ENCODE data around the gene GPANK1. TPM values are rescaled to one million over a fixed set of nuclear protein-coding genes. Genes with fewer than 3 reads are reported as not detected.
A peak's percentile ranks its signal among the peaks of the same experiment; 100 is the strongest.

GPANK1 gene
- total and polyA plus RNA-seq, 9 of the 15 experiments (the other 6 are each of a cell fraction or from before 2014, with no cell fraction given): 32.2 to 111 (median 46.3) TPM

DNA sequence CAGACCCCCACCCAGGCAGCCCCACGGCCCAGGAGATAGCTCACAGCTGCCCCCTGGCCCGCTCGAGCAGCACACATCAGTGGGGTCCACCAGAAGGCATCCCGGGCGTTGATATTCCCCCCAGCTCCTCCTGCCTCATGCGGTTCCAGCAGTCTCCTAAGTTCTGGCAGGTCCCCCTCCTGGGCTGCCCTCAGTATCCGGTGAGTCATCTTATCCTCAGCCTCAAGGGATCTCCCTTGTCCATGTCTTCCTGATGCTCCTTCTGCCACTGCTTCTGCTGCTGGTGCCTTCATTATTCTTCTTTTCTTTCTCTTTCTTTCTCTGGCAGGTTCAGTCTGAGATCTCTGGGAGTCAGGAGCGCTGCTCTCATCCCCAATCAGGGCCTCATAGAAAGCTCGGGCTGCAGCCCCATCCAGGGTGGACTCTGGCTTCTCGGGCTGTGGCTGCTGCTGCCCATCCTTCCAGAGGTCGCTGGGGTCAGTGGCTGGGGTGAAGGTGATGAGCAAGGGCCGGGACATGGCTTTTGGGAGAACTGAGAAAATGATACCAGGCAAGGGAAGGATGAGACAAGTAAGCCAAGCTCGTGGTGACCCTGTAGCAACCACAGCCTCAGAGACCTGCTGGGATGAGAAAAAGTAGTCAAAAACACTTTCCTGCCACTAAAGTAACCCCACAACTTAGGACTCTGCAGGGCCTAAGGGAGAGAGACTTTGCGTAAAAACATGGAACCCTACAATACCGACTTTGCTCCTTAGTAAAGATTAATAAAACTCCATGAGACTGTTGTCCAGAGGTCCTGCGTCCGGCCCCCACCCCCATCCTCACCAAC is 622 bp downstream of the GPANK1 start (continued):
- no peak for TF ChIP-seq HMGXB4 (CRISPR knock-in tag; IDR thresholded peaks at IDR 0.05)
- peak; percentile 79 for TF ChIP-seq ESRRA (IDR thresholded peaks at IDR 0.05; ENCODE audit: borderline replicate concordance, low read depth)
- no peak for TF ChIP-seq ZNF79 (CRISPR knock-in tag; IDR thresholded peaks at IDR 0.05; ENCODE audit: low read depth)
- no peak for TF ChIP-seq ZNF280A (IDR thresholded peaks at IDR 0.05; ENCODE audit: low read depth, partially characterized antibody)
- TF ChIP-seq, protein P1, sequence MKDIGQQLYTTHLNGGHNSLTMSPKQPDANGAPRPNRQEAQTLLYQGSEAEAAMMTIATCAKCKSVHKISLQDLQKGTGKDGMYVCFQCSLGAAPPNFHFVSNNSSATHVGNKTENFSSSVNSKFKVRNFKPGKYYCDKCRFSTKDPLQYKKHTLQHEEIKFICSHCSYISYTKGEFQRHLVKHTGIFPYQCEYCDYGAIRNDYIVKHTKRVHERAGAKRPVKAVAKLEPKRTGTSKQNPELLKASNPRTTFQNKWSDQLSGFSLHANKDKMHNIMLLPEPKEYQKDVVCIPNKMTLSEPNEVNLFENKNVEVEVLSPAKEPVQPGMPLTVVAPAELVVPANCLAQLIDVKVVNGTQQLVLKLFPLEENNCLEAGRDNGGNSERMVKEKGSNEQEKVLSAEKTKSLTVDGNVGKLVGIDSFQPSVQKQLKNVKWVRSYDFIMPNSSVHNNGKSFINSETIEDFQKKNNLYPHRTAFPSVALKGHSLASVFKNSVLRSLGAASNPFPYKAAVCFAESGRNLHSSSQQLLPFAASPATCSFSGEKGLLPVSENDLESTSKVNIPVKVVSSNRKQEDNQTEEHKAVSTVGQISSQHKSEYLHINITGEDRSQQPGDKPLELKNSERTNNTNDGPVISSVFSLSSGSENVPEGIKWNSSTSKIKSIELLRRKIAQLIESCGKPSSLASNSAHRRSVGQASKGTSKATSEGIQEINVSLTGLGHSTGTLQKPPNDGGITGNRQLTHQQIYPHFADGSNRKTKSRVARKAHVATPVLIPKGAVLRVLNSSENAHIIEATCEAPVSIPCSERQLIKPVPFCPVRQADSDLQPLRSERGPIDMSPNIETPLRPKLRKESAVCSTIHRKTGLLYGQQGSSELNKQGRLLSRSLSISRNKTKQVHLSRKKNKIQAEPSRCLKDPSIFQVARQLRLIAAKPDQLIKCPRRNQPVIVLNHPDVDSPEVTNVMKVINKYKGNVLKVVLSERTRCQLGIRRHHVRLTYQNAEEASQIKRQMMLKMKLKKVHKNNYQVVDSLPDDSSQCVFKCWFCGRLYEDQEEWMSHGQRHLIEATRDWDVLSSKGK (CRISPR knock-in tag; IDR thresholded peaks at IDR 0.05): no peak
- peak; percentile 38; the same call in 1 of the 2 replicates for TF ChIP-seq NCOA1 (IDR thresholded peaks at IDR 0.05; ENCODE audit: low read depth)
- peak in 1 of 2 experiments; percentile 39; a peak in 1 of 4 replicates for TF ChIP-seq ZNF318 (IDR thresholded peaks at IDR 0.05; ENCODE audit: borderline replicate concordance in 1 of 2, low read depth in 1 of 2)
- peak; percentile 63 for TF ChIP-seq POLR2A (conservative IDR thresholded peaks at IDR 0.05)
